NCI-H187 (cell line): ENCODE data around the gene NCOR1.
"Not testable (repeated sequence)": the region's sequence is repeated elsewhere in the genome, so short reads cannot be mapped to it uniquely, and the experiment has no call there.

Experiments
- DNase-seq, 2 experiments: peaks; one replicate each; lab custom pipeline; 2025; lab: John Stamatoyannopoulos, UW

Gene NCOR1

GRCh38 chr17:16214190-16215001 lies 938 bp downstream of the NCOR1 start:
- no peak for DNase-seq

- DNase-seq, result no peak
Observed at GRCh38 chr17:16212793-16213192, 2.5 kb downstream of the NCOR1 start.

- no peak for DNase-seq
Observed at GRCh38 chr17:16211590-16211989, 3.7 kb downstream of the NCOR1 start.

- not testable (repeated sequence) for DNase-seq
Observed at GRCh38 chr17:16204763-16205162, 10.6 kb downstream of the NCOR1 start.

GRCh38 chr17:16202554-16203500 lies 12.5 kb downstream of the NCOR1 start:
- not testable (repeated sequence) for DNase-seq

GRCh38 chr17:16201693-16202131 lies 13.6 kb downstream of the NCOR1 start:
- DNase-seq, result not testable (repeated sequence)

- no peak for DNase-seq
Observed at GRCh38 chr17:16199093-16199492, 16.2 kb downstream of the NCOR1 start.

GRCh38 chr17:16197276-16197675 lies 18.1 kb downstream of the NCOR1 start:
- DNase-seq, result no peak

GRCh38 chr17:16194307-16194835 lies 21.0 kb downstream of the NCOR1 start:
- not testable (repeated sequence) for DNase-seq

GRCh38 chr17:16191604-16192003 lies 23.7 kb downstream of the NCOR1 start:
- no peak for DNase-seq

GRCh38 chr17:16190703-16191360 lies 24.5 kb downstream of the NCOR1 start:
- DNase-seq, result no peak

GRCh38 chr17:16189791-16190348 lies 25.5 kb downstream of the NCOR1 start:
- DNase-seq, result no peak

GRCh38 chr17:16187642-16188041 lies 27.7 kb downstream of the NCOR1 start:
- DNase-seq, result no peak

GRCh38 chr17:16181581-16181980 lies 33.8 kb downstream of the NCOR1 start:
- DNase-seq, result no peak

GRCh38 chr17:16178836-16179235 lies 36.5 kb downstream of the NCOR1 start:
- no peak for DNase-seq

- DNase-seq, result peak in 1 of 2 experiments; percentile 33
Observed at GRCh38 chr17:16171613-16172012, 43.7 kb downstream of the NCOR1 start.

- DNase-seq, result not testable (repeated sequence)
Observed at GRCh38 chr17:16166766-16167165, 48.6 kb downstream of the NCOR1 start.

GRCh38 chr17:16158714-16159113 lies 56.6 kb downstream of the NCOR1 start:
- DNase-seq, result no peak

GRCh38 chr17:16155536-16155935 lies 59.8 kb downstream of the NCOR1 start:
- no peak for DNase-seq

- DNase-seq, result not testable (repeated sequence)
Observed at GRCh38 chr17:16152326-16152725, 63.0 kb downstream of the NCOR1 start.

- no peak for DNase-seq
Observed at GRCh38 chr17:16150251-16150856, 65.0 kb downstream of the NCOR1 start.
